NCI-H187 (cell line): ENCODE measurements around the gene OTUD6A.

Source experiments
- DNase-seq, 2 experiments: peaks; one replicate each; lab custom pipeline; 2025; lab: John Stamatoyannopoulos, UW

OTUD6A gene

GRCh38 chrX:70062076-70062475, at the start of gene OTUD6A:
Gene OTUD6A, plus strand, starts transcription at chrX:70062457. Its CDS starts 68 bp downstream, at chrX:70062525.
- DNase-seq: no peak

GRCh38 chrX:70012756-70013155, 49.5 kb upstream of the OTUD6A start:
- DNase-seq: no peak

- no peak for DNase-seq
These were observed 48.5 kb upstream of the OTUD6A start for GRCh38 chrX:70013466-70014381.

GRCh38 chrX:70016513-70016912, 45.7 kb upstream of the OTUD6A start:
- DNase-seq: no peak

DNA sequence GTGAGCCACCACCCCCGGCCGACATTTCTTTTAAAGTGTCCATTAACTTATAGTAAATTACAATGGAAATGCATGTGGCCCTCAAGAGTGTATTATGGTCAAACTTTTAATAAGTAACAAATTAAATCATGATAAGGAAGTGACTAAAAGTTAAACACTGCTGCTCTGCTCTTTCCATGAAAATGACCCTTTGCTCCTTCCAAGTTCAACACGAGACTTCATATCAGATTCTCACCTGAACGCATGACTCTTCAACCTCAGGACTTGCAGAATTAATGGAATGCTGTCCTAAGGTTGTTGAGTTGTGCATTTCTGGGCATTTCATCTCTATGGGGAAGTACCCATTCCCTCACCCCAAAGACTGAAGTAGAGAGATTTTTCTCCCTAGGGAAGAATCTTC, 39.6 kb upstream of the OTUD6A start:
- no peak for DNase-seq

- DNase-seq: no peak
These were observed 36.8 kb upstream of the OTUD6A start for GRCh38 chrX:70025464-70025863.

- no peak for DNase-seq
These were observed 36.0 kb upstream of the OTUD6A start for GRCh38 chrX:70026112-70026850.

DNA sequence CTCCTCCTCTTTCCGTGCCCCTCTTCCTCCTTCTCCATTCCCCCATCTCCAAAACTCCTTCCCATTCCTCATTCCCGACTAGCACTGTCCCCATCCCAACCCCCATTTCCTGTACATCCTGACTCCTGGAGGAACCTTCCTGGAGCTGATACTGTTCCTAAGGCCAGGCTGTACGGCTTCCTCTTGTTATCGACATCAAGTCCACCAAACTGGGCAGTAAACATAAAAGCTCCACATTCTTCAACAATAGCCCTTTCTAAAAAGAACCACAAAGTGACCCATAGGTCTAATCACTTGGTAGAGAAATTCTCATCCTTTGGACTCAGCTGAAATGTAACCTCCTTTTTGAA, 35.4 kb upstream of the OTUD6A start:
- no peak for DNase-seq

GRCh38 chrX:70029863-70030262, 32.4 kb upstream of the OTUD6A start:
- no peak for DNase-seq

DNA sequence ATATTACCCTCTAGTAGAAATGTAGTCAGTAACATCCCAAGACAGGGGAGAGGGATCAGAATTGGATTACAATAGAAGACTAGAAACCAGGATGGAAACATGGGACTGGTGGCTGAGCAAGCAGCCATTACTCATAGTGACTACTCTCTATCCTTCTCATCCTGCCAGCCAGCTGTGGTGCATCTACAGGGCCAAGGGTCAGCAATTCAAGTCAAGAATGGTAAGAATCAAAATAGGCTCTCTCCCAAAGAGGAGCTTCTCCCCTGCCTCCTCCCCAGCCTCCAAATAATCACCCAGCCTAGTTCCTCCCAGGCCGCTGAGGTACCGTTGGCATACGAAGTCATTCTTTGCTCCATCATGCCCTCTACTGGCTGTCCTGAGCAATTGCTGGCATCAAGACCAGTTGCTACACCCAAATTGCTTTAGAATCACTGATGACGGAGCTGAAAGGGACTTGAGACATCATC, 31.9 kb upstream of the OTUD6A start:
- no peak for DNase-seq

GRCh38 chrX:70032792-70033191, 29.5 kb upstream of the OTUD6A start:
- no peak for DNase-seq

DNA sequence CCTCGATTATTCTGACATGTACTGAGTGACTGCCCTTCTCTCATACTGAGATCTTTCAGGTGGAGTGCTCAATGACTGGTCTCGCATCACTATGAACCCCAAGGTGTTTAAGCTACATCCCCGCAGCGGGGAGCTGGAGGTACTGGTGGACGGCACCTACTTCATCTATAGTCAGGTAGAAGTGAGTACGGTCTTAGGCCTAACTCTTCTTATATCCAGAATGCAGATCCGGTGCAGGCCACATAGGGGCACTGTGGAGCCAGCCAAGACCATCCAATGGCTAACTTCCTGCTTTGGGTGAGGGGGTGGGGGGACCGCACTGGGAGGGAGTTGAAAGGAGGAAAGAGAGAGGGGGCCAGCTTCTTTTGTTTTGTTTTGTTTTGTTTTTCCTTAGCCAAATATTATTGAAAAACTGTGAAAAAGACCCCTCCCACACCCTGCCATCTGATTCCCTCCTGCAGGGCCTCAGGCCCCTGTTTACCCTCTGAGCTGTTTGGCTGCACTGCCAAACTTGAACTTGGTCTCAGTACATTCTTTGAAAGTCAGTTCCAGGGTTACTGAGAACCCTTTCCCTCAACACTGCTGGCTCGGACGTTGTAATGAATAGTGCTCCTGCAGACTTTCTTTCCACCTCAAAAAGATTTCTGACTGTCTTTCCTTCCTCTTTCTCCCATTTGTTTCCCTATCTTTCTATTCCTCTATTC, 28.8 kb upstream of the OTUD6A start:
- DNase-seq: no peak

DNA sequence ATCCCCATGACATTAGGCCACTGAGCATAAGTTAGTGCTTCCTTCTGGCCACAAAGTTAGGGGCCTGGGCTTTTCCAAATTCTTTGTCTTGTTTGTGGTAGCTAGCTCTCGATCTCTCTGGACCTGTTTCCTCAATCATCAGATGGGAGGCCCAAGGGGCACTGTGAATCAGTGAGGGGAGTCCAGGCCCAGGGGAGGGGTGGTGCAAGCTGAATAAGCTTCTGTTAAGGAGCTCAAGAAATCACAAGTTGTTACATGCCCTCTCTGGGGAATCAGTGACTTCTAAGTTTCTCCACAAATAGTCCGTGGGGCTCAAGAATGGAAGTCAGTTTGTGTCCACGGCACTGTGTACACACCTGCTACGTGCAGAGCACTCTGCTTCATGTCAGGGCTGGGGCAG, 27.6 kb upstream of the OTUD6A start:
- no peak for DNase-seq

GRCh38 chrX:70038515-70038914, 23.7 kb upstream of the OTUD6A start:
- DNase-seq: no peak

DNA sequence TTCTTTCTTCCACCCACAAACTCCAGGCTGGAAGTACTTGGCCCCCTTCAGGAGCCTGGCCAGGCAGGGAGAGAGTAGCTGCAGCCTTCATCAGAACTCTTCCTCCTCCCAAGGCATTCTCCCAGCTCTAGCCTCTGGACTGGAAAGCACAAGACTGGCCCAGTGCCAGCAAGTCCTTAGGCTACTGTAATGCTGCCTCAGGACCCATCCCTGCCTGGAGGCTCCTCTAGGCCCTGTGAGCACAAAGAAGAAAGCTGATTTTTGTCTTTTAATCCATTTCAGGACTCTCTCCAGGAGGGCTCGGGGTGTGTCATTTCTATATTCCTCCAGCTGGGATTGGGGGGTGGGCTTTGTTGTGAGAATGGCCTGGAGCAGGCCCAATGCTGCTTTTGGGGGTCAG, 23.3 kb upstream of the OTUD6A start:
- no peak for DNase-seq

DNA sequence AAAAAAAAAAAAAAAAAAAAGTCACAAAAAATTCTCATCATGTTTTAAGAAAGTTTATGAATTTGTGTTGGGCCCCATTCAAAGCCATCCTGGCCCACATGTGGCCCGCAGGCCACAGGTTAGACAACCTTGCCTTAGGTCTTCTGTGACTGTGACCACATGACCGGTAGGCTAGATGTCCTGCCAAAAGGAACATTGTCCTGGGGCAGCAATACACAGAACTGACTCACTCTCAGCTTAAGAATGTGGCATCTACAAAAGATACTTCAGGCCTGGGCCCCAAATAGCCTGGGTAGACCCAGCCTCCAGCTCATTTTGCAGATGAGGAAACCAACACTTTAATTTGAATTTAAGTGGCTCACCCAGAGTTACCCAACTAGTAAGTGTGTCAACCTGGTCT, 22.5 kb upstream of the OTUD6A start:
- DNase-seq: no peak

GRCh38 chrX:70041993-70042392, 20.3 kb upstream of the OTUD6A start:
- DNase-seq: no peak

GRCh38 chrX:70042399-70043371, 19.6 kb upstream of the OTUD6A start:
- no peak for DNase-seq

DNA sequence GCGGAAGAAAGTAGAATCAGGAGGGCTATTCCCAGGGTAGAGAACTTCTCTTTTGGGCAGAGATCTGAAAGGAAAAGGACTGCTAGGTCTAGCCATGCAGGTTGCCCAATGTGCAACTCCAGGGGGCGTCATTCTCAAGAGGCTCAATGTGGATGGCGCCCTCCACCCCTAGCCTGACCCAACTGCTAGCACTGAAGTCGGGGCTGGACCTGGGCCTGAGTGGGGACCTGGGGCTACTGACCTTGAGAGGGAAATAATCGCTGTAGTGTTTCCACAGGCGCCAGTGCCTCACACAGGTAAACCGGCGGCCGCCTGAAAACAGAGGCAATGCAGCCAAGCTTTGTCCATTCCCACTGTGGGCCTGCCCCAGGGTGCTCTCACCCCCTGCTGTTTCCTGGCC, 18.6 kb upstream of the OTUD6A start:
- no peak for DNase-seq

DNA sequence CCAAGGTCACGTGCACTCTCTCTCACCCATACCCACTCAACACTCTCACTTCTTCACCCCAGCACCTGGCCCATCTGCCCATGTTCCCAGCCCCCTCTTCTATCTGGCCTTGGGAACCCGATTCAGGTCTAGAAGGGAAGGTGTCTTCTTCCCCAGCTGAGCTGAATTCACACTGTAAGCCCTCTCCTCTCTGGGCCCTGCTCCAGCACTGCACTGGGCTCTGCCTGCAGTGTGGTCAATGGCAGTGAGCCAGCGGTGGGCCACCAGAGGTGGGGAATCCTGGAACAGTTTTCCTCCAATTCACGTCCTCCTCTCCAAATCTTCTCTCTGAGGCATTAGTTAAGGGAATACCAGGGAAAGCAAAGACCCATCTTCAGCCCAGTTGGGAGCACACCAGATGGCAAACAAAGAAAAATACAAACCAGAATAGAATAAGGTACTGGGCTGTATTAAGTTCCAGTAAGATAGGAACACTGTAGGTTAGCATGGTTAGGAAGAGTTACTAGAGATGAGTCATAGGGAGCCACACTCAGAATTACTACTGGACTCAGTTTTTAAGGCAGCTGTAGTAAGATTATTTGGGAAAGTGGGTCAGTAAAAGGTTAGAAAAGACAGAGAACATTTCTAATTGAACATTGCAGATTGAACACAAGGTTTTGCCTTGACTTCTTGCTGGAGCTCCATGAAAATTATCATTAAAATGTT, 17.6 kb upstream of the OTUD6A start:
- no peak for DNase-seq

GRCh38 chrX:70046978-70047377, 15.3 kb upstream of the OTUD6A start:
- DNase-seq: no peak
